Spinal cord (tissue), 10 donors: ENCODE measurements around the gene TIMM50. TPM values are rescaled to one million over a fixed set of nuclear protein-coding genes. Genes with fewer than 3 reads are reported as not detected.

ENCODE experiments used
- DNase-seq, 6 donors: peaks; one replicate each; pipeline versions ENCODE4 v3.0.0 to v3.0.0-alpha.2; 2013 to 2015; ENCODE audit warnings: low spot score in 6 of 6, low read depth in 4 of 6
- H3K27ac ChIP-seq: one replicate; pipeline ENCODE4 v1.5.1; 2013; ENCODE audit warnings: low read depth, low read length, control low read depth
- H3K27me3 ChIP-seq: one replicate; pipeline ENCODE4 v1.6.1; 2013; ENCODE audit warnings: low read length; ENCODE audit not compliant: control insufficient read depth, insufficient read depth
- H3K36me3 ChIP-seq: one replicate; pipeline ENCODE4 v1.6.1; 2013; ENCODE audit warnings: low read length; ENCODE audit not compliant: control insufficient read depth, insufficient read depth
- H3K4me1 ChIP-seq: one replicate; pipeline ENCODE4 v1.6.1; 2013; ENCODE audit warnings: low read length; ENCODE audit not compliant: control insufficient read depth, insufficient read depth
- H3K4me3 ChIP-seq: one replicate; pipeline ENCODE4 v1.5.1; 2013; ENCODE audit warnings: low read depth, low read length, control low read depth
- H3K9me3 ChIP-seq: one replicate; pipeline ENCODE4 v1.6.1; 2013; ENCODE audit warnings: low read length; ENCODE audit not compliant: control insufficient read depth, insufficient read depth
- WGBS: methylation state at CpG from one replicate; pipeline ENCODE4 v1.1.5; 2013; ENCODE audit warnings: missing lambda C conversion rate; ENCODE audit not compliant: insufficient coverage; 5-methylcytosine and 5-hydroxymethylcytosine counted together
- polyA plus RNA-seq, 2 donors: library from polyadenylated mRNA; unstranded; fragments of 120-200 nt; gene quantifications; one replicate each; pipeline ENCODE4 v1.2.1, GENCODE V29; 2013; ENCODE audit not compliant: insufficient read length in 2 of 2
- total RNA-seq, 2 donors: library from RNA; depleted of rRNA in 1 of 2; stranded (reverse); fragments of 120-200 nt in 1 of 2; fragments of >200 nt in 1 of 2; gene quantifications; one replicate each; pipeline versions ENCODE4 v1.2.3 to v1.2.4, GENCODE V29; 2013 to 2014
- donor health status: healthy.

TIMM50 gene
- total and polyA plus RNA-seq, 4 donors = 48.4 to 118 (median 77.5) TPM

GRCh38 chr19:39497701-39497995, 17.0 kb downstream of the TIMM50 start:
- Histone ChIP-seq H3K27ac (no peak overlapping the region), H3K27me3 (peaks cover 20% of the 10 kb centered on the region), H3K9me3 (no peaks in the 10 kb centered on the region), H3K36me3 (no peaks in the 10 kb centered on the region), H3K4me3 (peak overlapping the region; percentile 16), H3K4me1 (peaks cover 25% of the 10 kb centered on the region)
- 0% methylated on average over 5 of the region's 7 CpGs for WGBS
- no peak for DNase-seq

- no peaks in the 10 kb centered on the region for H3K9me3 ChIP-seq
- H3K27ac ChIP-seq = peak overlapping the region; percentile 63
- peak in 2 of 6 donors; percentile 90 for DNase-seq
- under 1% methylated on average over 38 of the region's 40 CpGs for WGBS
- H3K36me3 ChIP-seq = no peaks in the 10 kb centered on the region
- H3K4me3 ChIP-seq = peak overlapping the region; percentile 16
- peaks cover 20% of the 10 kb centered on the region for H3K27me3 ChIP-seq
- H3K4me1 ChIP-seq = peaks cover 29% of the 10 kb centered on the region
Measured at GRCh38 chr19:39497996-39498797, 17.6 kb downstream of the TIMM50 start.

GRCh38 chr19:39498798-39499642, 18.4 kb downstream of the TIMM50 start, which contains the start of gene DLL3:
Gene DLL3, plus strand, starts transcription at chr19:39498947. Its CDS starts 28 bp downstream, at chr19:39498975.
- WGBS = under 1% methylated on average over 51 of the region's 60 CpGs
- Histone ChIP-seq H3K4me3 (peak within 1 kb of the TSS; percentile 31), H3K4me1 (peaks cover 35% of the 10 kb centered on the region), H3K36me3 (peaks cover 5% of the 10 kb centered on the region), H3K27me3 (peaks cover 20% of the 10 kb centered on the region), H3K27ac (peak within 1 kb of the TSS; percentile 63), H3K9me3 (no peaks in the 10 kb centered on the region)
- peak in 2 of 6 donors; percentile 69 to 77 for DNase-seq

GRCh38 chr19:39499932-39500331, 19.3 kb downstream of the TIMM50 start:
- DNase-seq = no peak
- H3K4me3 ChIP-seq = peak overlapping the region; percentile 26
- H3K27me3 ChIP-seq = peaks cover 20% of the 10 kb centered on the region
- H3K4me1 ChIP-seq = peaks cover 35% of the 10 kb centered on the region
- 82% methylated on average over 4 of the region's 8 CpGs for WGBS
- H3K27ac ChIP-seq = no peak overlapping the region
- peaks cover 14% of the 10 kb centered on the region for H3K36me3 ChIP-seq
- no peaks in the 10 kb centered on the region for H3K9me3 ChIP-seq

- 59% methylated on average over 4 of the region's 4 CpGs for WGBS
- peaks cover 20% of the 10 kb centered on the region for H3K27me3 ChIP-seq
- DNase-seq = no peak
Measured at GRCh38 chr19:39500543-39500942, 19.9 kb downstream of the TIMM50 start.

GRCh38 chr19:39501340-39501739, 20.7 kb downstream of the TIMM50 start:
- H3K4me1 ChIP-seq = peaks cover 35% of the 10 kb centered on the region
- no peak overlapping the region for H3K4me3 ChIP-seq
- H3K27me3 ChIP-seq = peaks cover 20% of the 10 kb centered on the region
- no peak overlapping the region for H3K27ac ChIP-seq
- peaks cover 19% of the 10 kb centered on the region for H3K36me3 ChIP-seq
- H3K9me3 ChIP-seq = no peaks in the 10 kb centered on the region
- DNase-seq = no peak
- WGBS = 62% methylated on average over 3 of the region's 5 CpGs

More at GRCh38 chr19:39500543-39500942, 19.9 kb downstream of the TIMM50 start:
- Histone ChIP-seq H3K4me3 (no peak overlapping the region), H3K4me1 (peaks cover 35% of the 10 kb centered on the region), H3K27ac (no peak overlapping the region), H3K9me3 (no peaks in the 10 kb centered on the region), H3K36me3 (peaks cover 19% of the 10 kb centered on the region)

- Histone ChIP-seq H3K27me3 (peaks cover 26% of the 10 kb centered on the region), H3K4me3 (no peak overlapping the region), H3K36me3 (peaks cover 19% of the 10 kb centered on the region), H3K9me3 (no peaks in the 10 kb centered on the region), H3K27ac (no peak overlapping the region), H3K4me1 (peaks cover 37% of the 10 kb centered on the region)
- peak in 2 of 6 donors; percentile 81 to 89 for DNase-seq
- 11% methylated on average over 69 of the region's 69 CpGs for WGBS
Measured at GRCh38 chr19:39502640-39503417, 22.2 kb downstream of the TIMM50 start.

GRCh38 chr19:39506598-39506943, 25.9 kb downstream of the TIMM50 start:
- Histone ChIP-seq H3K4me1 (peaks cover 28% of the 10 kb centered on the region), H3K27me3 (peaks cover 10% of the 10 kb centered on the region), H3K27ac (no peak overlapping the region), H3K36me3 (peaks cover 21% of the 10 kb centered on the region), H3K9me3 (no peaks in the 10 kb centered on the region), H3K4me3 (peak overlapping the region; percentile 16)
- no peak for DNase-seq
- WGBS = 38% methylated on average over 3 of the region's 7 CpGs
